H1 (cell line): ENCODE results near the gene ITGA8.

Experiments
- POLR2A ChIP-seq, 2 experiments: IDR thresholded peaks; 1 replicate in 1 of 2; 2 replicates in 1 of 2; pipeline ENCODE4 v1.6.1; 2011; ENCODE audit warnings: low read depth in 2 of 2, low read length in 2 of 2, mild to moderate bottlenecking in 2 of 2; ENCODE audit errors: control extremely low read depth in 1 of 2
- TAF7 ChIP-seq: optimal IDR thresholded peaks from 2 replicates; pipeline ENCODE3; 2011; ENCODE audit warnings: low read depth, mild to moderate bottlenecking, inconsistent platforms, low read length, moderate library complexity, borderline replicate concordance
- TF ChIP-seq, protein P1 (sequence below), 3 experiments: IDR thresholded peaks; 1 replicate in 2 of 3; 2 replicates in 1 of 3; pipeline versions ENCODE4 v1.5.1 to v1.6.1; 2011; ENCODE audit warnings: low read length in 3 of 3, mild to moderate bottlenecking in 3 of 3, inconsistent platforms in 2 of 3, low read depth in 1 of 3, moderate library complexity in 1 of 3; ENCODE audit not compliant: insufficient read depth in 1 of 3; ENCODE audit errors: control extremely low read depth in 1 of 3

DNA sequence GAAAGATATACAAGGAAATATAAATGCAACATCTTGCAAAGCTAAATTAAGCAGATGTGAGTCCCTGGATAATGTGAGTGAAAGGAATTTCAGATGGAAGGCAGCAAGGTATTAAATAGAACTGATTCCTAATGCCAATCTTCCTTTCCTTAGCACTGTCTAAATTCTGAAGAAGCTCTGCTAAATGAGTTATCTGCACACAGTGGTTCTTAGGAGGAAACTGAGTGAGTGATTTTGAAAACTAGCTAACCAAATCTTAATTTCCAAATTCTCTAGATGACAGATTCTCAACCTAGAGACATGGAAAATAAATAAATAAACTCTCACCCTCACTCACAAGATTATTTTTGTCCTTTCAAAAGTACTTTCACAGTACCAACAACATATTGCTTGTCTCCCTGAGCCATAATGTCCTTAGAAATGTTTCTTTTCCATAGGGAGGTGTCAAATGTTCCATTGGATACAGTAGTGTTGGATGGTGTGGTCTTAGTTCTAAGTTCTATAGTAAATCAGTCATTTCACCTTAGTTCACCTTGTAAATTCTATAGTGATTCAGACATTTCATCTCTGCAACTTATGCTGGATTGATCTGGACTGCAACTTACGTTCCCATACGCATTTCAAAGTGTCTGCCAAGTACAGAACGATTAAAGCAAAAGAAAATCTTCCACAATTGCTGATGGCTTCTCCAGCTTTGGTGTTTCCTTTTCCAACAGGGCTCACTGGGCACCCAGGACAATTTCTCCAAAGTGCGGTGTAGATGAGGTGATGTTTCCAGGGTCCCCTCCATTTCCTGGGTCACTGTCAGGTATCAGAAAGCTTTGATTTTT is 203.3 kb downstream of the ITGA8 start:
- TF ChIP-seq TAF7: no peak
- TF ChIP-seq, protein P1, sequence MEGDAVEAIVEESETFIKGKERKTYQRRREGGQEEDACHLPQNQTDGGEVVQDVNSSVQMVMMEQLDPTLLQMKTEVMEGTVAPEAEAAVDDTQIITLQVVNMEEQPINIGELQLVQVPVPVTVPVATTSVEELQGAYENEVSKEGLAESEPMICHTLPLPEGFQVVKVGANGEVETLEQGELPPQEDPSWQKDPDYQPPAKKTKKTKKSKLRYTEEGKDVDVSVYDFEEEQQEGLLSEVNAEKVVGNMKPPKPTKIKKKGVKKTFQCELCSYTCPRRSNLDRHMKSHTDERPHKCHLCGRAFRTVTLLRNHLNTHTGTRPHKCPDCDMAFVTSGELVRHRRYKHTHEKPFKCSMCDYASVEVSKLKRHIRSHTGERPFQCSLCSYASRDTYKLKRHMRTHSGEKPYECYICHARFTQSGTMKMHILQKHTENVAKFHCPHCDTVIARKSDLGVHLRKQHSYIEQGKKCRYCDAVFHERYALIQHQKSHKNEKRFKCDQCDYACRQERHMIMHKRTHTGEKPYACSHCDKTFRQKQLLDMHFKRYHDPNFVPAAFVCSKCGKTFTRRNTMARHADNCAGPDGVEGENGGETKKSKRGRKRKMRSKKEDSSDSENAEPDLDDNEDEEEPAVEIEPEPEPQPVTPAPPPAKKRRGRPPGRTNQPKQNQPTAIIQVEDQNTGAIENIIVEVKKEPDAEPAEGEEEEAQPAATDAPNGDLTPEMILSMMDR (IDR thresholded peaks at IDR 0.05; ENCODE audit: control extremely low read depth in 1 of 3, insufficient read depth in 1 of 3, low read depth in 1 of 3, low read length in 3 of 3): no peak
- TF ChIP-seq POLR2A (IDR thresholded peaks at IDR 0.05; ENCODE audit: control extremely low read depth in 1 of 2, low read depth in 2 of 2, low read length in 2 of 2): no peak
